Activated T-cell treated with anti-CD3 and anti-CD28 coated beads for 24 hours (primary cell): ENCODE results near the gene DMXL1.
"Not testable (repeated sequence)": the region's sequence is repeated elsewhere in the genome, so short reads cannot be mapped to it uniquely, and the experiment has no call there.

Source experiments
- DNase-seq: peaks from one replicate; pipeline ENCODE4 v3.0.0-alpha.2; 2020; ENCODE audit warnings: low read depth

DMXL1 gene

DNA sequence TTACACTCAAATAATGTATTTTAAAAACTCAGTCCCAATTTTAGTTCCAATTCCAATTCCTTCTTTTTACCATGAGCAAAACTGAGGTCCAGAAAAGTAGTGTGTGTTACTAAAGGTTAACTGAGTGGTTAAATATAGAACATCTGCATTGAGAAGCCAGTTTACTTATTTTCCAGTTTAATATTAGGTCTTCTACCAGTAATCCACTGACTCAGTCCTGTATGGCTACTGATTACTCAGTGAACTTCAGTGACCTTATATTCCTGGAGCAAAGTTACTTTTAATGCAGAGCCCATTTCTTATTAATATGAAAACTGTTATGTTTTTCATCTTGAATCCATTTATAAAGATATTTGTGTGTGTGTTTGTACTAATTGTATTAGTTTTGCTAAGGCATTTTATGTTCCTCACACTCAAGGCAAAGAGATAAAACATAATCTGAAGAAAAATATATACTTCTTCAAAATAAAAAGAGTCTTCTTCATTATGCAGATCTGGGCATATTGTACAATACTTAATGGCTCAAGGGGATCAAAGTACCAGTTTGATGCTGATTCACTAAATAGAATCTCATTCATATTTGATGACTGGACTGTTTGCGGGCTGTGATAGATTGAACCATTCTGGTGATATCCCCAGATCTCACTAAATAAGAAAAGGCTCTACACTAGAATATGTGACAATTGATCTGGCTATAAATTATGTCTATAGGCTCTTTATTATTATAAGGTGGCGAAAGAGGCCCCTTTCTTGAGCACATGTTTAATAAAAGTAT lies 60.8 kb downstream of the DMXL1 start:
- no peak for DNase-seq

GRCh38 chr5:119135743-119136142 lies 64.9 kb downstream of the DMXL1 start:
- not testable (repeated sequence) for DNase-seq

DNA sequence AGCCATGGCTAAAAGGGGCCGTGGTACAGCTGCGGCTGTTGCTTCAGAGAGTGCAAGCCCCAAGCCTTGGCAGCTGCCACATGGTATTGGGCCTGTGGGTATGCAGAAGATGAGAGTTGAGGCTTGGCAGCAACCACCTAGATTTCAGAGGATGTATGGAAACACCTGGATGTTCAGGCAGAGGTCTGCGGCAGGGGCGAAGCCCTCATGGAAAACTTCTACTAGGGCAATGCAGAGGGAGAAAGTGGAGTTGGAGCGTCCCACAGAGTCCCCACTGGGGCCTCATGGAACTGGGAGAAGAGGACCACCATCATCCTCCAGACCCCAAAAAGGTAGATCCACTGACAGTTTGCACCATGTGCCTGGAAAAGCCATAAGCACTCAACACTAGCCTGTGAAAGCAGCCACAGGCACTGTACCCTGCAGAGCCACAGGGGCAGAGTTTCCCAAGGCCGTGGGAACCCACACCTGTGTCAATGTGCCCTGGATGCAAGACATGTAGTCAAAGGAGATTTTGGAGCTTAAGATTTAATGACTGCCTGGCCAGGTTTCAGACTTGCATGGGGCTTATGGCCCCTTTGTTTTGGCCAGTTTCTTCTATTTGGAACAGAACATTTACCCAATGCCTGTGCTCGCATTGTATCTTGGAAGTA lies 65.9 kb downstream of the DMXL1 start:
- no peak for DNase-seq

GRCh38 chr5:119153629-119154028 lies 82.7 kb downstream of the DMXL1 start:
- DNase-seq, result no peak

GRCh38 chr5:119158144-119158543 lies 87.3 kb downstream of the DMXL1 start:
- DNase-seq, result no peak

GRCh38 chr5:119161430-119161829 lies 90.5 kb downstream of the DMXL1 start:
- no peak for DNase-seq

DNA sequence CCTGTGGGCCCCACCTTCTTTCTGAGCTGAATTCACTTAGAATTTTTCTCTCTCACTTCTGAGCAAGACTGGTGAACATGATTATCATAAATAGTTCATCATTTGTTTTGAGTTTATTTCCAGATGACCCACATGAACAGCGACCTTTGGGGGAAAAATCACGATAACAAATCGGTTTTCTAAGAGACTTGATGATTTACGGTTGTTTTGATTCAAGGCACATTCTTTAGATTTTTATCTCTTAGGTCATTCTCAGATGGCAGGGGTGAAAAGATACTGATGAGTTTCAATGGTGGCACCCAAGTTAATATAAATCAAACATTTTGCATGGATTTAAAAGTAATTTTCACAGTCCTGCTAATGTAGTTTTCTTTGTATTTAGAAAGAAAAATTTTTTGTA lies 95.1 kb downstream of the DMXL1 start:
- no peak for DNase-seq

GRCh38 chr5:119168401-119168800 lies 97.5 kb downstream of the DMXL1 start:
- DNase-seq, result no peak

GRCh38 chr5:119171686-119172085 lies 100.8 kb downstream of the DMXL1 start:
- DNase-seq, result no peak

DNA sequence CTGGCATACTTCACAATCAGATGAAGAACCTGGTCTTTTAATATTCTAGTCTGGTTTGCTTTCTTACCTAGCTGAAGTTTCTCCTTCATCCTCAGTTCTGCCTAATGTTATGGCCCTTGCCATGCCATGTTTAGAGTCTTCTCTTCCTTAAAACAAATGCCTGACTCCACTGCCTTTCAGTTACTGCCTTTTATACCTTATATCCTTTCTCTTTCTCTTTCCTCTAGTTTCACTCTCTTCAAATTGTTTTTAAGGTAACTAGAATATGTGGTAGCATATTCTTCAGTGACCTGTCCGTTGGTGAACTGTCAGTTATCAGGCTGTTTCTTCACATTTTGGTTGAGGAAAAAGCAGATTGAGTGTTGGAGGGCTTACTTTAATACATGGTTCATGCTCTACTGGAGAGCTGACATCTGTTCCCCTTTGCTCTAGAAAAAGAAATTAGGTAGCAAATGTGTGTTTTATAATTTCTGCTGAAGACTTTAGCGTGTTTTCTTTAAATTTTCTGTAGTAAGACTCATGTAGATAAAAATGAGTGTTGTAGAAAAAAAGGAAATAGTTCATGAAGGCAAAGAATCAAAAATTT lies 103.8 kb downstream of the DMXL1 start:
- DNase-seq, result no peak

DNA sequence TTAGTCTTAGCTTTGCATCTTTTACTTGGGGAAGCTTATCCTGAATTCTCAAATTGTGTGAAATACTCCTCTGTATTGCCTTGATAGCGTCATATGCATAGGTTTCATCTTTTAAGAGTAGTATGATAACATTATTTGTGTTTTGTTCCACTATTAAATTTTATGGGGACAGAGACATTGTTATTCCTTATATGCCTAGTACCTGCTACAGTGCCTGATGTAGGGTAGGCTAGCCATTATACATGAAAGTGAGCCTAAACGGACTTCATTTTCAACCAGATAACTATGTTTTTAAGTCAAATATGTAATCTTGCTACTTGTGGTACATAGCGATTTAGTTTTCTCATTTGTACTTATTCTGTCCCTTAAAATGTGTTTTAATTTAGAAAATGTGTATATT lies 105.9 kb downstream of the DMXL1 start:
- DNase-seq, result no peak

- no peak for DNase-seq
Observed at GRCh38 chr5:119177226-119177625, 106.3 kb downstream of the DMXL1 start.

DNA sequence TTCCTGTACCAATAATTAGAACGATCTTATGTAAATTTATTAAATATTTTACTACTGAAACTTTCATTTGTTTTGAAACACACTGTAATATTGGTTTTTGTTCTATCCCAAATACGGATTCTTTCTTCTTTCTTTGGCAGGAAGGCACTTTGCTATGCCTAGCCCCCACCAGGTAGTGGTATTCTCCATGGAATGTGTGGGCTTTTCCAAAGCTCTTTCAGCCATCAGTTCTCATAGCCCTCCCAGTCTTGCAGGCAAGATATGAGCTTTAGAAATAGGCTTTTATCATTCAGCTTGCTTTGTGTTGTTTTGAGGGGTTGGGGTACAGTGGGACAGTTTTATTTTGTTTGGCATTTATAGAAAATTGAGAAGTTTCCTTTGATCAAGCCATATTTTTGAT lies 107.5 kb downstream of the DMXL1 start:
- DNase-seq, result no peak

- DNase-seq, result no peak
Observed at GRCh38 chr5:119179857-119180641, 109.2 kb downstream of the DMXL1 start.

DNA sequence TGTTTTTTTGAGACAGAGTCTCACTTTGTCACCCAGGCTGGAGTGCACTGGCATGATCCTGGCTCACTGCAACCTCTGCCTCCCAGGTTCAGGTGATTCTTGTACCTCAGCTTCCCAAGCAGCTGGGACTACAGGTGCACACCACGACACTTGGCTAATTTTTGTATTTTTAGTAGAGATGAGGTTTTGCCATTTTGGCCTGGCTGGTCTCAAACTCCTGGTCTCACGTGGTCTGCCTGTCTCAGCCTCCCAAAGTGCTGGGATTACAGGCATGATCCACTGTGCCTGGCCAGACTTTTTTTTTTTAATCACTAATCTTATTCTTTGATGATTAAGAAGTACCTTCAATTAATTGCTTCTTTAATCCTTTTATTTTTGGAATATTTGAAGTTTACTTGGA lies 114.6 kb downstream of the DMXL1 start:
- DNase-seq, result not testable (repeated sequence)

- no peak for DNase-seq
Observed at GRCh38 chr5:119187776-119188529, 117.1 kb downstream of the DMXL1 start.

GRCh38 chr5:119190470-119191095 lies 119.7 kb downstream of the DMXL1 start:
- DNase-seq, result no peak

- no peak for DNase-seq
Observed at GRCh38 chr5:119191944-119192343, 121.1 kb downstream of the DMXL1 start.

- no peak for DNase-seq
Observed at GRCh38 chr5:119200795-119201194, 129.9 kb downstream of the DMXL1 start.

GRCh38 chr5:119207105-119207504 lies 136.2 kb downstream of the DMXL1 start:
- DNase-seq, result no peak

DNA sequence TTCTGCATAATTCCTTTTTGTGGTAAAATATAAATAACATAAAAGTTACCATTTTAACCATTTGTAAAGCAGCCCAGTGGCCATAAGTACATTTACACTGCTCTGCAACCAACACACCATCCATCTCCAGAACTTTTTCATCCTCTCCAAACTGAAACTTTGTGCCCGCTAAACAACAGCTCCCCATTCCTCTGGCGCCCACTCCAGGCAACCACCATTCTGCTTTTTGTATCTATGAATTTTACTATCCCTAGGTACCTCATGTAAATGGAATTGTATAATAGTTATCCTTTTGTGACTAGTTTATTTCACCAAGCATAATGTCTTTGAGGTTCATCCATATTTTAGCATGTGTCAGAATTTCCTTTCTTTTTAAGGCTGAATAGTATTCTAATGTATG lies 141.1 kb downstream of the DMXL1 start:
- DNase-seq, result no peak
